H1 (cell line): ENCODE measurements around the gene CAMTA2. TPM values are rescaled to one million over a fixed set of nuclear protein-coding genes. Genes with fewer than 3 reads are reported as not detected.

ENCODE experiments used
- ASH2L ChIP-seq: fragments of 200-600, 300-600 bp; sonication (generic); IDR thresholded peaks from one replicate; pipeline ENCODE4 v1.7.1; 2017; ENCODE audit warnings: low read length
- CTBP2 ChIP-seq: IDR thresholded peaks from 2 replicates; pipeline ENCODE4 v1.7.0; 2011; ENCODE audit warnings: borderline replicate concordance, mild to moderate bottlenecking, moderate library complexity, mixed read lengths, low read length; ENCODE audit not compliant: insufficient read depth, insufficient read length
- E2F6 ChIP-seq: IDR thresholded peaks from 2 replicates; pipeline ENCODE4 v1.6.1; 2012; ENCODE audit warnings: inconsistent platforms
- EP300 ChIP-seq, 2 experiments: IDR thresholded peaks; 1 replicate in 1 of 2; 2 replicates in 1 of 2; pipeline ENCODE4 v1.6.1; 2011 to 2012; ENCODE audit warnings: low read depth in 2 of 2, low read length in 2 of 2, mild to moderate bottlenecking in 2 of 2, borderline replicate concordance in 1 of 2, inconsistent platforms in 1 of 2, moderate library complexity in 1 of 2
- GABPA ChIP-seq: IDR thresholded peaks from 2 replicates; pipeline ENCODE4 v1.6.1; 2011; ENCODE audit warnings: mild to moderate bottlenecking, low read length, moderate library complexity, borderline replicate concordance; ENCODE audit not compliant: insufficient read depth
- HDAC6 ChIP-seq: IDR thresholded peaks from one replicate; pipeline ENCODE4 v1.7.1; 2012; ENCODE audit warnings: low read depth, mild to moderate bottlenecking, inconsistent platforms, low read length, moderate library complexity
- POLR2AphosphoS5 ChIP-seq: IDR thresholded peaks from 2 replicates; pipeline ENCODE4 v1.6.1; 2011; ENCODE audit warnings: low read depth, low read length
- POU5F1 ChIP-seq: IDR thresholded peaks from 2 replicates; pipeline ENCODE4 v1.6.1; 2011; ENCODE audit warnings: low read depth, mild to moderate bottlenecking, low read length, moderate library complexity
- RAD21 ChIP-seq, 2 experiments: IDR thresholded peaks in 1 of 2; conservative IDR thresholded peaks in 1 of 2; 2 replicates each; pipeline ENCODE4 v1.6.1; 2011; ENCODE audit warnings: low read depth in 2 of 2, low read length in 2 of 2, improper control_type of control experiment in 1 of 2, inconsistent platforms in 1 of 2, mild to moderate bottlenecking in 1 of 2, moderate library complexity in 1 of 2
- RBBP5 ChIP-seq: IDR thresholded peaks from 2 replicates; pipeline ENCODE4 v1.7.1; 2012; ENCODE audit warnings: low read depth, mild to moderate bottlenecking, inconsistent platforms, low read length, moderate library complexity, borderline replicate concordance
- RXRA ChIP-seq: IDR thresholded peaks from 2 replicates; pipeline ENCODE4 v1.6.1; 2011; ENCODE audit warnings: low read depth, mild to moderate bottlenecking, low read length, moderate library complexity; ENCODE audit not compliant: insufficient read depth
- SIRT6 ChIP-seq: IDR thresholded peaks from one replicate; pipeline ENCODE4 v1.7.1; 2012; ENCODE audit warnings: low read length, inconsistent platforms
- TAF7 ChIP-seq: optimal IDR thresholded peaks from 2 replicates; pipeline ENCODE3; 2011; ENCODE audit warnings: low read depth, mild to moderate bottlenecking, inconsistent platforms, low read length, moderate library complexity, borderline replicate concordance
- TCF12 ChIP-seq: IDR thresholded peaks from 2 replicates; pipeline ENCODE4 v1.6.1; 2011; ENCODE audit warnings: low read depth, mild to moderate bottlenecking, low read length
- TEAD4 ChIP-seq: IDR thresholded peaks from 2 replicates; pipeline ENCODE4 v1.6.1; 2012; ENCODE audit warnings: low read depth, low read length, inconsistent platforms, mixed read lengths
- ZNF274 ChIP-seq: IDR thresholded peaks from 2 replicates; pipeline ENCODE4 v1.7.0; 2012; ENCODE audit warnings: low read length, borderline replicate concordance; ENCODE audit errors: extremely low read depth
- polyA plus RNA-seq, 7 experiments: library from polyadenylated mRNA; depleted of rRNA in 3 of 7; stranded (reverse) in 5 of 7; unstranded in 2 of 7; fragments of >200 nt in 5 of 7; fragments of 200-250 nt in 2 of 7; gene quantifications; 1 replicate in 5 of 7; 2 replicates in 1 of 7; 4 replicates in 1 of 7; pipeline versions ENCODE4 v1.2.1 to v1.2.3, GENCODE V29; 2011 to 2013; ENCODE audit warnings: missing spikeins in 2 of 7, mixed read lengths in 2 of 7
- total RNA-seq: library from RNA; stranded (reverse); fragmentation: NEBNext Ultra II Directional; extraction: Animal tissue kit (Norgen Biotek cat#: 25700); gene quantifications from 2 replicates; pipeline ENCODE4 v1.2.1, GENCODE V29; 2021

CAMTA2 gene
- total and polyA plus RNA-seq, 2 of the 8 experiments (the other 6 are each of a cell fraction or from before 2014, with no cell fraction given): 5.5 to 12.0 TPM

- TF ChIP-seq TEAD4 (peak; percentile 56; the same call in 1 of the 2 replicates), E2F6 (peak; percentile 74), HDAC6 (no peak), POLR2AphosphoS5 (peak; percentile 76), SIRT6 (no peak), POU5F1 (no peak), ASH2L (peak; percentile 36), RAD21 (IDR thresholded peaks at IDR 0.05 in 1 of 2, conservative IDR thresholded peaks at IDR 0.05 in 1 of 2; ENCODE audit: low read depth in 2 of 2, low read length in 2 of 2) (no peak), RXRA (no peak), GABPA (no peak; the same call in 1 of the 2 replicates), CTBP2 (no peak), RBBP5 (no peak; the same call in 1 of the 2 replicates), TCF12 (no peak), EP300 (IDR thresholded peaks at IDR 0.05; ENCODE audit: borderline replicate concordance in 1 of 2, low read depth in 2 of 2, low read length in 2 of 2) (no peak), ZNF274 (no peak), TAF7 (peak; percentile 42)
These were observed 39.9 kb downstream of the CAMTA2 start (continued) for GRCh38 chr17:4947411-4948165.
